GM23338 (cell line): Measurements from ENCODE around the gene ARHGAP30.

Source experiments
- CTCF ChIP-seq, 2 experiments: fragments of 200-600 bp in 1 of 2; sonication (generic) in 1 of 2; conservative IDR thresholded peaks; 2 replicates each; pipeline versions ENCODE4 v1.5.1 to v1.6.1; 2016 to 2017; ENCODE audit warnings: antibody characterized with exemption in 2 of 2, low read depth in 2 of 2, mild to moderate bottlenecking in 2 of 2, moderate library complexity in 1 of 2
- EZH2 ChIP-seq: fragments of 200-600 bp; sonication (generic); IDR thresholded peaks from one replicate; pipeline ENCODE4 v1.8.0; 2017; ENCODE audit warnings: antibody characterized with exemption, mild to moderate bottlenecking, low read depth; ENCODE audit not compliant: unreplicated experiment

- TF ChIP-seq EZH2 (no peak), CTCF (conservative IDR thresholded peaks at IDR 0.05; ENCODE audit: low read depth in 2 of 2) (no peak)
Measured at GRCh38 chr1:161069731-161070270, at the start of gene ARHGAP30.
